IMR-90 (cell line): ENCODE data around the gene SPEG. TPM values are rescaled to one million over a fixed set of nuclear protein-coding genes. Genes with fewer than 3 reads are reported as not detected.

Experiments used
- ATAC-seq: fragments of 200-7000 bp; cut with Tn5 transposase; 2 replicates; pipeline ENCODE4 v1.9.1; 2020; ENCODE audit warnings: low read depth, mild to moderate bottlenecking, moderate library complexity
- BruUV-seq: library from RNA; stranded (reverse); fragments of 400-500 nt; replicated peaks from 2 replicates; lab custom pipeline; 2021; lab: Mats Ljungman, UMichigan
- CTCF ChIA-PET: fragments of 300-600 bp; formaldehyde crosslinking; extraction: SDS; loops from one replicate; lab custom pipeline; 2021; ENCODE audit warnings: antibody characterized with exemption; lab: Yijun Ruan, JAX
- POLR2A ChIA-PET: fragments of 300-600 bp; sonication (Branson Sonifier 250); formaldehyde crosslinking; loops from one replicate; lab custom pipeline; 2022; ENCODE audit warnings: antibody characterized with exemption; ENCODE audit not compliant: unreplicated experiment; lab: Charles Lee
- DNase-seq: peaks from one replicate; pipeline ENCODE4 v3.0.0; 2013
- H2AFZ ChIP-seq: replicated peaks from 2 replicates; pipeline ENCODE3; 2013; ENCODE audit warnings: low read length, mild to moderate bottlenecking; ENCODE audit not compliant: poor library complexity
- H2AK5ac ChIP-seq: 2 replicates; pipeline ENCODE4 v1.6.1; 2013; ENCODE audit warnings: low read depth, low read length, inconsistent platforms
- H2AK9ac ChIP-seq: replicated peaks from 2 replicates; pipeline ENCODE3; 2013; ENCODE audit warnings: mild to moderate bottlenecking, low read depth, low read length, moderate library complexity; ENCODE audit not compliant: poor library complexity
- H2BK120ac ChIP-seq: 2 replicates; pipeline ENCODE4 v1.6.1; 2013; ENCODE audit warnings: low read depth, low read length, inconsistent platforms
- H2BK15ac ChIP-seq: 3 replicates; pipeline ENCODE4 v1.6.1; 2013; ENCODE audit warnings: low read depth, low read length, inconsistent platforms
- H2BK20ac ChIP-seq: 2 replicates; pipeline ENCODE4 v1.6.1; 2013; ENCODE audit warnings: low read depth, mild to moderate bottlenecking, inconsistent platforms, low read length, moderate library complexity
- H2BK5ac ChIP-seq: 2 replicates; pipeline ENCODE4 v1.6.1; 2013; ENCODE audit warnings: mild to moderate bottlenecking, low read depth, low read length, inconsistent platforms; ENCODE audit not compliant: poor library complexity, severe bottlenecking
- H3K14ac ChIP-seq: replicated peaks from 2 replicates; pipeline ENCODE4 v1.6.1; 2013; ENCODE audit warnings: low read depth, low read length, inconsistent platforms
- H3K18ac ChIP-seq: 2 replicates; pipeline ENCODE4 v1.6.1; 2013; ENCODE audit warnings: low read depth, low read length, control low read depth
- H3K23ac ChIP-seq: 2 replicates; pipeline ENCODE4 v1.6.1; 2013; ENCODE audit warnings: low read depth, low read length, inconsistent platforms
- H3K27ac ChIP-seq: 2 replicates; pipeline ENCODE4 v1.5.1; 2013; ENCODE audit warnings: mild to moderate bottlenecking, control low read depth, low read length; ENCODE audit not compliant: insufficient read depth
- H3K27me3 ChIP-seq: 2 replicates; pipeline ENCODE4 v1.6.1; 2013; ENCODE audit warnings: low read length; ENCODE audit not compliant: control insufficient read depth, insufficient read depth
- H3K36me3 ChIP-seq: 2 replicates; pipeline ENCODE4 v1.6.1; 2013; ENCODE audit warnings: low read length, mixed read lengths; ENCODE audit not compliant: control insufficient read depth, insufficient read depth
- H3K4ac ChIP-seq: 2 replicates; pipeline ENCODE4 v1.6.1; 2013; ENCODE audit warnings: low read depth, low read length, inconsistent platforms
- H3K4me1 ChIP-seq: 2 replicates; pipeline ENCODE4 v1.6.1; 2013; ENCODE audit warnings: low read length, mixed read lengths; ENCODE audit not compliant: control insufficient read depth, insufficient read depth
- H3K4me2 ChIP-seq: 2 replicates; pipeline ENCODE4 v1.6.1; 2013; ENCODE audit warnings: low read depth, mild to moderate bottlenecking, control low read depth, low read length, moderate library complexity
- H3K4me3 ChIP-seq: 2 replicates; pipeline ENCODE4 v1.5.1; 2013; ENCODE audit warnings: low read depth, mild to moderate bottlenecking, control low read depth, low read length, moderate library complexity; ENCODE audit not compliant: insufficient read depth
- H3K56ac ChIP-seq: 2 replicates; pipeline ENCODE4 v1.6.1; 2013; ENCODE audit warnings: low read length, inconsistent platforms; ENCODE audit not compliant: insufficient read depth; ENCODE audit errors: extremely low read depth
- H3K79me1 ChIP-seq, 2 experiments: 2 replicates each; pipeline ENCODE4 v1.6.1; 2013; ENCODE audit warnings: low read length in 2 of 2, inconsistent platforms in 1 of 2, low read depth in 1 of 2
- H3K9ac ChIP-seq: 2 replicates; pipeline ENCODE4 v1.6.1; 2013; ENCODE audit warnings: low read depth, low read length, control low read depth
- H3K9me1 ChIP-seq: 2 replicates; pipeline ENCODE4 v1.6.1; 2013; ENCODE audit warnings: low read length, inconsistent platforms; ENCODE audit not compliant: insufficient read depth
- H3K9me3 ChIP-seq: 2 replicates; pipeline ENCODE4 v1.6.1; 2013; ENCODE audit warnings: low read length; ENCODE audit not compliant: control insufficient read depth, insufficient read depth
- H4K20me1 ChIP-seq: 2 replicates; pipeline ENCODE4 v1.6.1; 2013; ENCODE audit warnings: low read length, inconsistent platforms; ENCODE audit not compliant: insufficient read depth
- H4K5ac ChIP-seq: 2 replicates; pipeline ENCODE4 v1.6.1; 2013; ENCODE audit warnings: mild to moderate bottlenecking, low read depth, low read length, control low read depth
- H4K8ac ChIP-seq, 2 experiments: 2 replicates each; pipeline ENCODE4 v1.6.1; 2013; ENCODE audit warnings: low read depth in 2 of 2, low read length in 2 of 2, control low read depth in 1 of 2, inconsistent platforms in 1 of 2
- H4K91ac ChIP-seq: 2 replicates; pipeline ENCODE4 v1.6.1; 2013; ENCODE audit warnings: low read depth, low read length, inconsistent platforms; ENCODE audit not compliant: insufficient read depth
- FOS ChIP-seq: fragments of 150-350 bp; IDR thresholded peaks from 2 replicates; pipeline ENCODE4 v1.6.1; 2016; ENCODE audit warnings: low read depth, low read length
- POLR2A ChIP-seq: IDR thresholded peaks from 2 replicates; pipeline ENCODE4 v1.6.1; 2012; ENCODE audit warnings: mild to moderate bottlenecking, low read depth, low read length
- RFX5 ChIP-seq: IDR thresholded peaks from 2 replicates; pipeline ENCODE4 v1.8.0; 2012; ENCODE audit warnings: low read depth, mild to moderate bottlenecking, low read length, moderate library complexity
- SMC3 ChIP-seq: fragments of 150-350 bp; IDR thresholded peaks from 2 replicates; pipeline ENCODE4 v1.6.1; 2016; ENCODE audit warnings: low read depth, mild to moderate bottlenecking, antibody characterized with exemption, low read length, moderate library complexity
- WGBS, 2 experiments: methylation state at CpG; one replicate each; pipeline versions ENCODE4 v1.1.5 to v1.1.7; 2013; ENCODE audit warnings: missing lambda C conversion rate in 2 of 2; ENCODE audit not compliant: insufficient read length in 1 of 2; ENCODE audit errors: extremely low coverage in 2 of 2; 5-methylcytosine and 5-hydroxymethylcytosine counted together
- dilution Hi-C: fragments of 300-500 bp; cut with HindIII; formaldehyde crosslinking; loops from one replicate; pipeline ENCODE4 v1.14.3; 2018; ENCODE audit warnings: low sequenced_read_pairs; ENCODE audit not compliant: unreplicated experiment
- in situ Hi-C: fragments of 300-500 bp; cut with MboI; formaldehyde crosslinking; loops from 3 replicates; pipeline ENCODE4 v1.14.3; 2019; ENCODE audit warnings: low sequenced_read_pairs, inconsistent platforms, mixed read lengths
- intact Hi-C: fragments of 100-400 bp; cut with micrococcal nuclease; formaldehyde crosslinking; loops from 2 replicates; pipeline ENCODE4 v1.10.0; 2022
- polyA plus RNA-seq, 3 experiments: library from polyadenylated mRNA; depleted of rRNA; stranded (reverse); fragments of >200 nt; gene quantifications; 2 replicates each; pipeline ENCODE4 v1.2.3, GENCODE V29; 2012; ENCODE audit warnings: low replicate concordance in 1 of 3
- total RNA-seq: library from RNA; depleted of rRNA; stranded (reverse); fragments of >200 nt; gene quantifications from 2 replicates; pipeline ENCODE4 v1.2.3, GENCODE V29; 2012
- TF ChIP-seq, protein P1 (sequence below): fragments of 150-350 bp; IDR thresholded peaks from 2 replicates; pipeline ENCODE4 v1.6.1; 2016; ENCODE audit warnings: low read depth, mild to moderate bottlenecking, low read length, moderate library complexity, borderline replicate concordance

SPEG gene
- total and polyA plus RNA-seq, 2 of the 4 experiments (the other 2 are of a cell fraction), result 6.8 to 81.6 TPM

DNA sequence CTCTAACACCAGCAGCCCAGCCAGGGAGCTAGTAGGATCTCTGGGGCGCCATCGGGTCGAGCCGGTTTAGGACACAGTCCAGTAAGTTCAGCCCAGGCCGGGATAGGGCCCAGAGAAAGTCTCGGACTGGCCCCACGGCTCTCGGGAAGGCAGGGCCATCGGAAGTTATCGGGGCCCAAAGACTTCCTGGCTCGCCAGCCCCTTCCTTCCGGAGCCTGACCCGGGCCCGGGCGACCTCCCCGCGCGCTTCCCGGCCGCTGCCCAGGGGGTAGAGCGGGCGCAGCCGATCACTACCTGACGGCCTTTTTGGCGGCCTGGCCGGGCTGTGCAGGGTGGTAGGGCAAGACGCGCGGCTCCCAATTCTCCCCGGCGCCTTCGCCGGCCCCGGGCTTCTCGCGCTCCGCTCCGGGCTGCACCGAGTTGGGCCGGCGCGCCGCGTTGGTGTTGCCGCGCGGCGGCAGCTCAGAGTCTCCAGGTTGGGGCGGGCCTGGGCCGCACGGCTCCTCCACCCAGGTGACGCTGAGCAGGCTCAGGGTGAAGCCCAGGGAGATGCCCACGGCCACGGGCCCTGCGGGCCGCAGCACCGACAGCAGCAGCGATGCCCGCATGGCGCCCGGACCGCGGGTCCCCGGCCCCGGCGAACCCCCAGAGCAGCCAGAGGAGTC is 108.4 kb downstream of the SPEG start:
- CTCF ChIA-PET, result interaction anchor here (1.3 kb wide), 1 partner anchor 17 kb away, joined by 8 read pairs; no protein-coding TSS in a partner anchor
- Histone ChIP-seq H4K8ac (peak overlapping the region; percentile 22 to 56; a peak in 2 of 4 replicates), H4K91ac (no peak overlapping the region), H3K23ac (peak overlapping the region; percentile 59), H2AK5ac (peak overlapping the region; percentile 43; the same call in 1 of the 2 replicates), H3K4me2 (peak overlapping the region; percentile 76), H3K27ac (peak overlapping the region; percentile 48), H3K79me1 (peaks cover 6 to 36% of the 10 kb centered on the region in 2 experiments; a peak in 3 of 4 replicates), H2BK15ac (no peak overlapping the region), H2AK9ac (peak overlapping the region; percentile 91), H2AFZ (peak overlapping the region; percentile 97), H3K4ac (peak overlapping the region; percentile 35; the same call in 1 of the 2 replicates), H3K4me1 (peaks cover 19% of the 10 kb centered on the region), H3K14ac (peak overlapping the region; percentile 76), H3K36me3 (peaks cover 26% of the 10 kb centered on the region), H3K18ac (no peak overlapping the region), H3K9ac (peak overlapping the region; percentile 81), H3K27me3 (no peaks in the 10 kb centered on the region), H3K4me3 (peak overlapping the region; percentile 86), H3K9me3 (no peaks in the 10 kb centered on the region), H4K5ac (no peak overlapping the region), H2BK5ac (peak overlapping the region; percentile 73), H2BK20ac (no peak overlapping the region), H2BK120ac (0 out of 2 replicates have a peak overlapping the region, but pooled peaks have one; percentile 19), H3K56ac (no peak overlapping the region), H4K20me1 (peaks cover 28% of the 10 kb centered on the region), H3K9me1 (peaks cover 2% of the 10 kb centered on the region; the same call in 1 of the 2 replicates)
- 1% methylated on average over 53 of the region's 66 CpGs; no CpG with 5 or more reads in 1 of the 2 experiments for WGBS, 2 experiments
- ATAC-seq, result peak; percentile 41
- no TSS peak for BruUV-seq
- dilution Hi-C loops, result no loop called here
- TF ChIP-seq POLR2A (no peak), SMC3 (no peak), RFX5 (no peak), FOS (no peak)
- TF ChIP-seq, protein P1, sequence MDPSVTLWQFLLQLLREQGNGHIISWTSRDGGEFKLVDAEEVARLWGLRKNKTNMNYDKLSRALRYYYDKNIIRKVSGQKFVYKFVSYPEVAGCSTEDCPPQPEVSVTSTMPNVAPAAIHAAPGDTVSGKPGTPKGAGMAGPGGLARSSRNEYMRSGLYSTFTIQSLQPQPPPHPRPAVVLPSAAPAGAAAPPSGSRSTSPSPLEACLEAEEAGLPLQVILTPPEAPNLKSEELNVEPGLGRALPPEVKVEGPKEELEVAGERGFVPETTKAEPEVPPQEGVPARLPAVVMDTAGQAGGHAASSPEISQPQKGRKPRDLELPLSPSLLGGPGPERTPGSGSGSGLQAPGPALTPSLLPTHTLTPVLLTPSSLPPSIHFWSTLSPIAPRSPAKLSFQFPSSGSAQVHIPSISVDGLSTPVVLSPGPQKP, result no peak
- POLR2A ChIA-PET, result no interaction called here
- in situ Hi-C loops, result no loop called here
- DNase-seq, result peak; percentile 16
- intact Hi-C loops, result loop anchor here (2.0 kb wide), 1 partner anchor 54 kb away; the partner anchor contains the start of gene STK11IP
